Kidney tubule cell (primary cell): ENCODE data around the gene SMC6.

ENCODE experiments used
- DNase-seq: peaks from one replicate; pipeline ENCODE4 v3.0.0-alpha.2; 2018; ENCODE audit warnings: low spot score

SMC6 gene

GRCh38 chr2:17649026-17649425 is 104.6 kb downstream of the SMC6 start:
- DNase-seq = no peak

- DNase-seq = no peak
Observed at GRCh38 chr2:17648581-17648980, 105.0 kb downstream of the SMC6 start.

- no peak for DNase-seq
Observed at GRCh38 chr2:17646838-17647701, 106.5 kb downstream of the SMC6 start.

GRCh38 chr2:17646081-17646554 is 107.5 kb downstream of the SMC6 start:
- peak; percentile 83 for DNase-seq

- peak; percentile 13 for DNase-seq
Observed at GRCh38 chr2:17644997-17645720, 108.5 kb downstream of the SMC6 start.

- DNase-seq = peak; percentile 92
Observed at GRCh38 chr2:17643031-17643615, 110.5 kb downstream of the SMC6 start.

GRCh38 chr2:17640406-17640805 is 113.2 kb downstream of the SMC6 start:
- no peak for DNase-seq

GRCh38 chr2:17638196-17638743 is 115.3 kb downstream of the SMC6 start:
- DNase-seq = no peak

- no peak for DNase-seq
Observed at GRCh38 chr2:17637131-17637906, 116.3 kb downstream of the SMC6 start.

- DNase-seq = no peak
Observed at GRCh38 chr2:17636257-17636656, 117.4 kb downstream of the SMC6 start.

- no peak for DNase-seq
Observed at GRCh38 chr2:17634997-17635396, 118.6 kb downstream of the SMC6 start.

- DNase-seq = no peak
Observed at GRCh38 chr2:17630089-17630488, 123.5 kb downstream of the SMC6 start.

- DNase-seq = peak; percentile 20
Observed at GRCh38 chr2:17628349-17629261, 125.0 kb downstream of the SMC6 start.

GRCh38 chr2:17627434-17627833 is 126.2 kb downstream of the SMC6 start:
- no peak for DNase-seq

- no peak for DNase-seq
Observed at GRCh38 chr2:17626986-17627385, 126.6 kb downstream of the SMC6 start.

- DNase-seq = peak; percentile 48
Observed at GRCh38 chr2:17625446-17625845, 128.2 kb downstream of the SMC6 start.

GRCh38 chr2:17621781-17622180 is 131.8 kb downstream of the SMC6 start:
- peak; percentile 16 for DNase-seq

GRCh38 chr2:17620841-17621240 is 132.8 kb downstream of the SMC6 start:
- DNase-seq = no peak

- no peak for DNase-seq
Observed at GRCh38 chr2:17620280-17620679, 133.3 kb downstream of the SMC6 start.

GRCh38 chr2:17617955-17618354 is 135.7 kb downstream of the SMC6 start:
- no peak for DNase-seq

- no peak for DNase-seq
Observed at GRCh38 chr2:17617516-17617915, 136.1 kb downstream of the SMC6 start.
